Measurements from ENCODE around the gene SMAD1. TPM values are rescaled to one million over a fixed set of nuclear protein-coding genes. Genes with fewer than 3 reads are reported as not detected.

Gene SMAD1
- total RNA-seq, 1 donor: 36.0 TPM

DNA sequence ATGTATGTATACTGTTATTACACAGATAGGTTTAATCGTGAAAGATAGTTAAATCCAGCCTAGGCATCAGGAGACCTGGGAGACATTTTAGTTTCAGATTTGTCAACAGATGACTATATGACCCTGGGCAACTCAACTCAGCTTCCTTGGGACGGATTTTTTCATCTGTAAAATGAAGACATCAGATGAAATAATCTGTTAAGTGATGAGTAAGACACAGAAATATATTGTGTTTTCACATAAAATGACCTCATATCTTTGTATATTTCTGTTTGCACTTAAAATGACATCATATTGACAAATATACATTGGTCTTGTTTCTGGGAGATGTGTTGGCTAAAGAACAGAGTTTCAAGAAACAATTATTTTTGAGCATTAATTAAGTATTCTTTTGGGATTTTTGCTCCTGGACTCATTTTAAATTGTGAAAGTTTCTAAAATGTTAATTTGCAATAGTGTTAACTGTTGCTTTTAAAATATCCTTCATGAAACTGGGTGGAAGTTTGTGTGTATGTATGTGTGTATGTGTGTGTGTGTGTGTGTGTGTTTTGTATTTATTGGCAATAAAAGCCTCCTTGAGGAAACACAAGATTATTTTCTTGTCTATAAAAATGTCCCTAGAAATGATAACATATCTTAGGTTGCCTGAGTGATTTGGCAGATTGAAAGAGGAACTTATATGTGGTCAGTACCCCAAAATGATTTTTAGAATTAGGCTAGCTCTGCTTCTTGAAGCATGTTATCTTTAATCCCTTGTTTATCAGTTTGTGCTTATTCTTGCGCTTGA lies 108.5 kb downstream of the SMAD1 start:
- TF ChIP-seq CTCF (IDR thresholded peaks at IDR 0.05; ENCODE audit: insufficient read depth, low read length): no peak
- no peak for DNase-seq (ENCODE audit: low read depth)
- H3K4me3 ChIP-seq (ENCODE audit: low read depth, low read length): no peak overlapping the region

DNA sequence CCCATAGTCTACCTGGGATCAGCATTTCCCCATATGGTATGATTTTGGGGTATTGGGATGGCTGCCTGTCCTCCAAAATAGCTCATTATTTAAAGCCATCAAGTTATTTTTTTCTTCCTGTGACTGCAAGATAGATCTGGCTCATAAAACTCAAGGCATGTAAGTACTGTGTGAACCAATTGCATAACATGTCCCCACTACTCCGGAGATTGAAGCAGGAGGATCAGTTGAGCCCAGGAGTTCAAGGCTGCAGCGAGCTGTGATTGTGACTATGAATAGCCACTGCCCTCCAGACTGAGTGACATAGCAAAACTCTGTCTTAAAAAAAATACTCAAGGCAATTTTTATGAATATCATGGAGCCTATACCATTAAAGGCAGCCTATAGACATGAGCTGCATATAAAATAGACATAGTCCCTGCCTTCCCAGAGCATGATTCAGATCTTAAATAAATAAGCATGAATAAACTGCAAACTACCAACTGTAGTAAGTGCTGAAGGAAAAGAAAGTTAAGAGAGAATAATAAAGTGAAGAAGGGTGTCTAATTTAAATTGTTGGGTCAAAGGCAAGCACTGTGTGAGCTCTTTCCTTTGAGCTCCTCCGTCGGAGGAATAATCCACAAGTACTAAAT lies 120.6 kb downstream of the SMAD1 start:
- TF ChIP-seq CTCF (IDR thresholded peaks at IDR 0.05; ENCODE audit: insufficient read depth, low read length): no peak
- no peak for DNase-seq (ENCODE audit: low read depth)
- H3K4me3 ChIP-seq (ENCODE audit: low read depth, low read length): no peak overlapping the region

GRCh38 chr4:145605941-145606340 lies 124.3 kb downstream of the SMAD1 start:
- no peak overlapping the region for H3K4me3 ChIP-seq (ENCODE audit: low read depth, low read length)
- TF ChIP-seq CTCF (IDR thresholded peaks at IDR 0.05; ENCODE audit: insufficient read depth, low read length): no peak
- no peak for DNase-seq (ENCODE audit: low read depth)

Other genes starting within 250 kb of the SMAD1 start
- 9.2 and 15.9 TPM in 2 replicates for gene MMAA, start 137.5 kb downstream of the SMAD1 start, total RNA-seq (ENCODE audit: low replicate concordance)
- gene C4orf51, start 198.3 kb downstream of the SMAD1 start, total RNA-seq (ENCODE audit: low replicate concordance): not detected in 2 replicates